Measurements from ENCODE around the gene GFPT1.
A peak's percentile ranks its signal among the peaks of the same experiment; 100 is the strongest.

Gene GFPT1

DNA sequence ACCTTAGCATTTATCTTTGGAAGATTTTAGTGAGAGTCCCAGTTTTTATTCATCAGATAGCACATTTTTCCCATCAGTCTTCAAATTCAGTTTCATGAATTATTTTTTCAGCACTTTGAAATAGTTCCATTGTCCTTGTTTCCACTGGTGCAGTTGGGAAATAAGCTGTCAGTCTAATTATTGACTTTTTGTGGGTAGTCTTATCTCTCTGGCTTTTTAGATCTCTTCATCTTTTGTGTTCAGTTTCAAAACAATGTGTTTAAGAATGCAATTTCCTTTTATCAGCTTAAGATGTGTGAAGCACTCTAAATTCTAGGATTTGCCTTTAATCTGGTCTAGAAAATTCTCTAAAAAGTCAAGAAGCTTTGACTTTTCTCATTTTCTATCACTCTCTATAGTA lies 70.5 kb downstream of the GFPT1 start:
- DNase-seq (ENCODE audit: low read depth in 2 of 2): no peak

GRCh38 chr2:69315160-69315761 lies 71.8 kb downstream of the GFPT1 start:
- no peak for DNase-seq (ENCODE audit: low read depth in 2 of 2)

DNA sequence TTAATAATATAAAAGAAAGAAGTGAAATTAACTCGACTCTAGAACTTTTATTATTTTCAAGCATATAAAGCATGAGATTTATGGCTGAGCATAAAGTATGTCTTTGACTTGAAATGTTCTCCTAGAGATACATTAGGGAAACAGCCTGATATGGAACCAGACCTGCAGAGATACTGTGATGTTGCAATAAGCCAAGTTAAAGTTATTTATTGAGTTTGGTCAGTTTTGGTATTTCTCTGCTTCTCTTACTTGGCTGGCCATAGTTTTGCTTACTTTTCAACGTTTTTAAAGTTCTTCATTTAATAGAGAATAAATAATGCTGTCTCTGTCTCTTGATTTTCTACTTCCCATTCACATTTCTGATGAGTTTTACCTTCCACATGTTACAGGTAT lies 76.0 kb downstream of the GFPT1 start:
- no peak for DNase-seq (ENCODE audit: low read depth in 2 of 2)

DNA sequence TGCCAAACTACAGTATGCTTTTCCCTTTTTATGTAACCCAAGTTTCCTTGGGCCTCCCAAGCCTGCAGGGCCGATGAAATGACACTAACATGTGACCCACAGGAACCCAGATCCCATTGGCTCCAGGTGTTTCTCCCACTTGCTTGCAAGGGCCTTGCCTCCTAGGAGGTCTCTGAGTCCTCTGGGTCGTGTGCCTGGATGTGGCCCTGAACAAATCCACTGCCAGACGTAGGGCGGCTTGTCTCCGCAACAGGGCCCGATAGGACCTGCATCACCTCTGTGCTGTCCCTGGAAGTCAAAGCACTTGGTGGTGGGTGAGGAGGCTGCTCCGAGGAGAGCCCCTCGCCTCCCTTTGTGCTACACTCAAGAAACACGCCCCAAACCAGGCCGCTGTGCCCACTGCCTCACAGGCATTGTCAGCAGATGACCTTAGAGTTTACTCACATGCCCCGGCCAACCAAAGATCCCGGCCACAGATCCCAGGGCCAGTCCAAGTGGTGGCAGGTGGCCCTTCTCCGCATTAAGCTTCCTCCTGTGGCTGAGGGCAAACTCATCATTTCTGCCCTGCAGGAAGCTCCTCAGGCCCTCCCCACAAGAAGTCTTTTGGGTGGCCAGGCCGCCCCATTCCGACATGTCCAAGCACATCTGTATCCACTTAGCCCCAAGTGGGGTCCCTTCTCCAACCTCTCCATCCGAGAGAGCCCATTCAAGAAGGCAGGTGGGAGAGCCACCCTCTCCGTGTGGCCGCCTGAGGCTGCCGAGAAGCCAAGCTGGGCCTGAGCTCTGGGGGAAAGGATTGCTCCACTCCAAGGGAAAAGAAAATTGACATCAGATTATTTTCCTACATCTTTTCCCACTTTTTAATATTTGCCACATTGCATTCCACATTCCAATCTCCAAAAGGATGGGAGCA lies 76.7 kb downstream of the GFPT1 start:
- no peak for DNase-seq (ENCODE audit: low read depth in 2 of 2)

GRCh38 chr2:69309351-69310110 lies 77.5 kb downstream of the GFPT1 start:
- no peak for DNase-seq (ENCODE audit: low read depth in 2 of 2)

- no peak for DNase-seq (ENCODE audit: low read depth in 2 of 2)
Observed at GRCh38 chr2:69308338-69308737, 78.7 kb downstream of the GFPT1 start.

DNA sequence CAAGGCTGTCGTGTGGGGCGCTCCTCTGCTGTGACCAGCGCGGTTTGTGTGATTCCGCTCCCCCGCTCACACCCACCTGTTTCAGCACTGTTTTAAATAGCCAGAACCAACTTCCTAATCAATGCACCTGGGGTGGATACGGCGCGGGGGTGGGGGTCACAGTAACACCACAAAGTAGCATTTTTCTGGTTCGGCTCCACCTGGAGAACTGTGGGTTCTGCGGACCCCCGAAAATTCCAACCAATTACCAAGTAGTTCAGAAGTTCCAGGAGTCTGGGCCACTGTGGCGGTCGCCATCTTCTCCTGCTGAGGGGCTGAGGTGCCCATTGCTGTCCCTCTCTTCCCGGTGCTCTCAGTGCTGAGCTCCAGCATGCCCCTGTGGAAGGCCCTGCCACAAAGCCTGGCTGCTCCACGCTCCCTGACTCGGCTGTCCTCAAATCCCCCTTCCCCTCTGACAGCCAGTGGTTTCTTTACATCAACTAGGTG lies 79.4 kb downstream of the GFPT1 start:
- DNase-seq (ENCODE audit: low read depth in 2 of 2): peak in 1 of 2 donors; percentile 32

GRCh38 chr2:69306822-69307578 lies 80.0 kb downstream of the GFPT1 start:
- DNase-seq (ENCODE audit: low read depth in 2 of 2): peak in 1 of 2 donors; percentile 34

- no peak for DNase-seq (ENCODE audit: low read depth in 2 of 2)
Observed at GRCh38 chr2:69306393-69306821, 80.6 kb downstream of the GFPT1 start.

GRCh38 chr2:69305712-69306392 lies 81.2 kb downstream of the GFPT1 start:
- no peak for DNase-seq (ENCODE audit: low read depth in 2 of 2)

DNA sequence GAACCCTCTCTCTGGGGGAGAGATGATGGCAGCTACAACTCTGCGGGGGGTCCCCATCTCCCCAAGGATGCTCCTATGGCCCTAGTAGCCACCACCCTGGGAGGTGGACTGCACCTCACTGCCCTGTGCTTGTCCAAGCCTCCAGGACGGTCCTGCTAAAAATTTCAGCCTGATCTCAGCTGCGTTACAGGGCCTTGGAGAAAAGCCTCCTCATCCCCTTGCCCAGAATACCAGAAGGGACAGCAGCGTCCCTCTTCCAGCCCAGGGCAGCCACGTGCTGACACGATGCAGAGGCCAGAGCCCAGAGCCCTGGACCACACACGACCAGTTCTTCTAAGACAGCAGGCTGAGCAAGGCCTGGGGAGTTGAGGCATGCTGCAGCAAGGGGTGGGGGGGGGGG lies 81.9 kb downstream of the GFPT1 start:
- no peak for DNase-seq (ENCODE audit: low read depth in 2 of 2)

DNA sequence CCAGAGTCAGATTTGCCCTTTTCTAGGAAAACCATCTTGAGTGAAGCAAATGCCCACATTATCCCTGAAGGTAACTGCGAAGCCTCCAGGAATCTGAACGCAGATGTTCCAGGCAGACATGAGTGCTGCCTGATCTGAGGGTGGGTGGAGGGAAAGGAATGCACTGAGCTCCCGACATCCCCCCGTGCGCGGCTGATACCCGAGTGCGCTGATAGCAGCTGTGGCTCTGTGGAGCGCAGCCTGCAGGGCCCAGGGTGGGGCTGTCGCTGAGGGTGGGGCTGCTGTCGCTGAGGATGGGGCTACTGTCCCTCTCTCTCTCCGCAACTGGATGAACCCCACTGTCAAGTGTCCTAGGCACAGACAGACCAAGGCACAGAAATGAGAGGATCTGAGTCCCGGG lies 82.4 kb downstream of the GFPT1 start:
- DNase-seq (ENCODE audit: low read depth in 2 of 2): no peak

- no peak for DNase-seq (ENCODE audit: low read depth in 2 of 2)
Observed at GRCh38 chr2:69300650-69301049, 86.4 kb downstream of the GFPT1 start.

GRCh38 chr2:69299772-69300516 lies 87.1 kb downstream of the GFPT1 start:
- no peak for DNase-seq (ENCODE audit: low read depth in 2 of 2)

- no peak for DNase-seq (ENCODE audit: low read depth in 2 of 2)
Observed at GRCh38 chr2:69298862-69299261, 88.2 kb downstream of the GFPT1 start.

DNA sequence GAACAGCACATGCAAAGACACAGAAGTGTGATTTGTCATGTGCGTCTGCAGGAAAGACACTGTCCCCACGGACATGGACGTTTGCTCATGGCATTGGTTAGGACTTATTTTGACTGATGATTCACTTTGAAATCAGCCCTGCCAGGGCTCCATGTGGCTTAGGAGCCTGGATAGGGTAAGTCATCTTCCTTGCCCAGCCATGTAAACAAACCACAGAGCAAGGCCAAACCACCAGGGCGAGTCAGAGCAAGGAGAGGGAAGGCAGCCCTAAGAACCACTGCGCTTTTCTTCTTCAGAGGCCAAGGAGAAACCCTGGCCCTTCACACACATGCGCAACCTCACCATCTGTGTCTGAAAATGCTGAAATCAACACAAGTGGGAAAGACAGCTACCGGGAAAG lies 88.8 kb downstream of the GFPT1 start:
- DNase-seq (ENCODE audit: low read depth in 2 of 2): no peak

DNA sequence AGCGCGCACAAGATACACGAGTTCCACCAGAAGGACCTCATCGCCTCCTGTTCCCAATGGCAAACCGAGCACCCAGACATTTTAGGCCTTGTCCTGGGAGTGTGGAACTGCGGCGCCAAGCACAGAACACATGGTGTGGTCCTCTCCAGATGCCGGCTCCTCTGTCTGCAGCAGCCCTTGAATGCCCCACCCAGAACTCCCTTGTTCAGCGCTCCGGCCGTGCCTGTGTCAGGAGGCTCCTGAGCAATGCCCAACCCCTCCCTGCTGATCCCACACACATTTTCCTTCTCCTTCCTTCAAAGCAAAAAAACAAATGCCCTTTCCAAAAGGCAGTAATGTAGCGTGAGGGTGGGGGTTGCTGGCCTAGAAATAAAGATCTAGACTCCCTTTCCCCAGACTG lies 89.8 kb downstream of the GFPT1 start:
- DNase-seq (ENCODE audit: low read depth in 2 of 2): no peak

DNA sequence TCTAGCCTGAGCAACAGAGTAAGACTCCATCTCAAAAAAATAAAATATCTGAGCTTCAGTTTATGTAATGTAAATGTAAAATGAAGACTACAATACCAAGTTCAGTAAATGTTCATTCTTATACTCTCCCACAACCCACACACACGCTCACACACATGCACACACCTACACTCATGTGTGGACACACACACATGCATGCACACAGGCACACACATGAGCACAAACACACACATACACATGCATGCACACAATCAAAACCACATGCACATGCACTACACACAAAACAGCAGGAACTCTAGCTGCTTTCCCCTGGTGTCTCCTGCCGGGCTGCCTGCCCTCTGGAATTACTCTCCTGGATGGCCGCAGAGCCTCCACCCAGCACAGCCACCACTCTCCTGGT lies 90.6 kb downstream of the GFPT1 start:
- DNase-seq (ENCODE audit: low read depth in 2 of 2): no peak

DNA sequence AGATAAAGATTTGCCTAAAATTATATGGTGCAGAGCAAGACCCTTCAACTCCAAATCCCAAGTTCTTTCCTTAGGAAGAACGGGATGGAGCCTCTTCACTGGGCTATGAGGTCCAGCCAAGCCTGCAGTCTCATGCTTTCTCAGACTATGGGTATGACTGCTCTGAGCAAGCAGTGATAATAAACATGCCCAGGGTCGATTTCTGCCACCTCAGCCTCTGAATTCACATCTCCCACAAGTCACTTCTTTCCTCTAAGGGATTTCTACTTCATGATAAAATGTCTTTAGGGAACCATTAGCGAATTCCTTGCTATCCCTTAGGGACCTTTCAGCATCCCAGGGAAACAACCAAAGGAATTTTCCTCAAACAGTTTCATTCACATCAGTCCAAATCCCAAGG lies 94.8 kb downstream of the GFPT1 start:
- DNase-seq (ENCODE audit: low read depth in 2 of 2): no peak

DNA sequence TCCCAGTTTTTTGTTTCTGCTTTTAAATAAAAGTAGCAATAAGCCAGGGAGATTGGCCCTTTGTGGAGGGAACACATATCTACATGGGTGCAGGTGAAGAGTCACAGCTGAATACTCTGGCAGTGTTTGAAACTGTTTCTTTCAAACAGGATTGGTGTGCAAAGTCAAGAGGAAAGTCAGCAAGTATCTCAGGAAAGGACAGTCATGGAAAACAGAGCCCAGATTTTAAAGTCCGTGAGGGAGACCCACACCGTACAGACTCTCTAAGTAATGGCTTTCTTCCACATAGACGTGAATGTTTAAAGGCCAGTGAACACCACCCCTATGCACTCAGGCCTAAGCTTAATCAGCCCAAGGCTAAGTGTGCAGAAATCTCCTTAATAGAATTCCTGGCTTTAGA lies 95.3 kb downstream of the GFPT1 start:
- DNase-seq (ENCODE audit: low read depth in 2 of 2): no peak
